ENCODE measurements around the gene PLEKHH2. TPM values are rescaled to one million over a fixed set of nuclear protein-coding genes. Genes with fewer than 3 reads are reported as not detected.
"Not testable (repeated sequence)": the region's sequence is repeated elsewhere in the genome, so short reads cannot be mapped to it uniquely, and the experiment has no call there.

The PLEKHH2 gene
- total RNA-seq: 1 to 10 TPM; 1.2 to 1.9 TPM

- DNase-seq (peak; percentile 94), ATAC-seq (ENCODE audit: low read depth) (peak; percentile 99)
- Mint-ChIP-seq H3K27me3 (peaks cover 45% of the 10 kb centered on the region), H3K4me1 (peaks cover 15% of the 10 kb centered on the region), H3K4me3 (peak within 1 kb of the TSS; percentile 85), H3K9me3 (peaks cover 3% of the 10 kb centered on the region), H3K27ac (peak within 1 kb of the TSS; percentile 76), H3K36me3 (peaks cover 2% of the 10 kb centered on the region)
- POLR2A ChIA-PET: interaction anchor here (0.5 to 1.6 kb wide), 5 partner anchors 9 to 827 kb away, joined by 3 to 6 read pairs (median 3); partner anchors contain the start of gene THADA
These were observed at the start of gene PLEKHH2 for GRCh38 chr2:43637030-43637803. Gene PLEKHH2 (plus strand): TSS chr2:43637260. CDS start chr2:43644674, 7,414 bp downstream.

GRCh38 chr2:43592443-43592842, 44.6 kb upstream of the PLEKHH2 start:
- no peaks in the 10 kb centered on the region for H3K27me3 Mint-ChIP-seq
- POLR2A ChIA-PET: no interaction called here
- H3K9me3 Mint-ChIP-seq: no peaks in the 10 kb centered on the region
- H3K4me3 Mint-ChIP-seq: no peak overlapping the region
- ATAC-seq (ENCODE audit: low read depth) (no peak), DNase-seq (no peak)
- peaks cover 5% of the 10 kb centered on the region for H3K36me3 Mint-ChIP-seq
- H3K27ac Mint-ChIP-seq: no peak overlapping the region
- H3K4me1 Mint-ChIP-seq: peaks cover 12% of the 10 kb centered on the region

- no peak overlapping the region for H3K4me3 Mint-ChIP-seq
- H3K27ac Mint-ChIP-seq: no peak overlapping the region
- peaks cover 15% of the 10 kb centered on the region for H3K4me1 Mint-ChIP-seq
- POLR2A ChIA-PET: no interaction called here
- H3K9me3 Mint-ChIP-seq: no peaks in the 10 kb centered on the region
- no peak for DNase-seq
- ATAC-seq (ENCODE audit: low read depth): no peak
- peaks cover 2% of the 10 kb centered on the region for H3K36me3 Mint-ChIP-seq
- no peaks in the 10 kb centered on the region for H3K27me3 Mint-ChIP-seq
These were observed 43.8 kb upstream of the PLEKHH2 start for GRCh38 chr2:43593254-43593653.

GRCh38 chr2:43594875-43595274, 42.2 kb upstream of the PLEKHH2 start:
- peak overlapping the region; percentile 94 for H3K27ac Mint-ChIP-seq
- peak overlapping the region; percentile 92 for H3K4me3 Mint-ChIP-seq
- peaks cover 15% of the 10 kb centered on the region for H3K4me1 Mint-ChIP-seq
- POLR2A ChIA-PET: no interaction called here
- H3K36me3 Mint-ChIP-seq: peaks cover 2% of the 10 kb centered on the region
- ATAC-seq (ENCODE audit: low read depth): no peak
- DNase-seq: no peak
- H3K9me3 Mint-ChIP-seq: no peaks in the 10 kb centered on the region
- no peaks in the 10 kb centered on the region for H3K27me3 Mint-ChIP-seq

GRCh38 chr2:43595603-43596412, 41.3 kb upstream of the PLEKHH2 start, which contains the start of gene THADA:
Gene THADA (minus strand): TSS chr2:43596038. CDS start chr2:43592392, 3,646 bp downstream.
- peaks cover 15% of the 10 kb centered on the region for H3K4me1 Mint-ChIP-seq
- peak; percentile 93 for DNase-seq
- H3K9me3 Mint-ChIP-seq: no peaks in the 10 kb centered on the region
- peak; percentile 98 for ATAC-seq (ENCODE audit: low read depth)
- H3K4me3 Mint-ChIP-seq: peak within 1 kb of the TSS; percentile 92
- peak within 1 kb of the TSS; percentile 94 for H3K27ac Mint-ChIP-seq
- peaks cover 2% of the 10 kb centered on the region for H3K36me3 Mint-ChIP-seq
- POLR2A ChIA-PET: interaction anchor here (0.6 to 2.6 kb wide), 14 partner anchors 9 to 1014 kb away, joined by 3 to 13 read pairs (median 5); partner anchors contain the start of genes CAMKMT, LRPPRC, PLEKHH2 and PREPL
- H3K27me3 Mint-ChIP-seq: no peaks in the 10 kb centered on the region

GRCh38 chr2:43600596-43600995, 36.5 kb upstream of the PLEKHH2 start:
- not testable (repeated sequence) for H3K4me1 Mint-ChIP-seq

GRCh38 chr2:43604674-43605073, 32.4 kb upstream of the PLEKHH2 start:
- Mint-ChIP-seq H3K36me3 (no peaks in the 10 kb centered on the region), H3K27me3 (no peaks in the 10 kb centered on the region), H3K4me1 (peaks cover 4% of the 10 kb centered on the region), H3K4me3 (no peak overlapping the region), H3K9me3 (no peaks in the 10 kb centered on the region), H3K27ac (no peak overlapping the region)
- ATAC-seq (ENCODE audit: low read depth) (no peak), DNase-seq (no peak)
- POLR2A ChIA-PET: interaction anchor here (1.6 kb wide), 1 partner anchor 9 kb away, joined by 8 read pairs; the partner anchor contains the start of gene THADA

More at GRCh38 chr2:43600596-43600995, 36.5 kb upstream of the PLEKHH2 start:
- H3K4me3 Mint-ChIP-seq; H3K36me3 Mint-ChIP-seq; POLR2A ChIA-PET; H3K9me3 Mint-ChIP-seq; H3K27me3 Mint-ChIP-seq; ATAC-seq (ENCODE audit: low read depth); DNase-seq; H3K27ac Mint-ChIP-seq: not testable (repeated sequence)

- no peak overlapping the region for H3K4me3 Mint-ChIP-seq
- no peak overlapping the region for H3K27ac Mint-ChIP-seq
- no peaks in the 10 kb centered on the region for H3K36me3 Mint-ChIP-seq
- peaks cover 4% of the 10 kb centered on the region for H3K4me1 Mint-ChIP-seq
- H3K27me3 Mint-ChIP-seq: no peaks in the 10 kb centered on the region
- no peak for DNase-seq
- ATAC-seq (ENCODE audit: low read depth): peak; percentile 67
- no peaks in the 10 kb centered on the region for H3K9me3 Mint-ChIP-seq
- POLR2A ChIA-PET: interaction anchor here (1.6 kb wide), 1 partner anchor 9 kb away, joined by 8 read pairs; the partner anchor contains the start of gene THADA
These were observed 31.9 kb upstream of the PLEKHH2 start for GRCh38 chr2:43605079-43605655.

GRCh38 chr2:43605851-43606250, 31.2 kb upstream of the PLEKHH2 start:
- no peak for ATAC-seq (ENCODE audit: low read depth)
- H3K27me3 Mint-ChIP-seq: no peaks in the 10 kb centered on the region
- POLR2A ChIA-PET: no interaction called here

GRCh38 chr2:43609290-43609918, 27.7 kb upstream of the PLEKHH2 start:
- Mint-ChIP-seq H3K27ac (no peak overlapping the region), H3K4me3 (no peak overlapping the region), H3K4me1 (peaks cover 6% of the 10 kb centered on the region), H3K36me3 (no peaks in the 10 kb centered on the region), H3K27me3 (peaks cover 2% of the 10 kb centered on the region), H3K9me3 (no peaks in the 10 kb centered on the region)
- ATAC-seq (ENCODE audit: low read depth): peak; percentile 49
- no peak for DNase-seq
- POLR2A ChIA-PET: interaction anchor here (1.6 kb wide), 1 partner anchor 13 kb away, joined by 5 read pairs; the partner anchor contains the start of gene THADA

More at GRCh38 chr2:43605851-43606250, 31.2 kb upstream of the PLEKHH2 start:
- DNase-seq: no peak
- Mint-ChIP-seq H3K36me3 (no peaks in the 10 kb centered on the region), H3K4me1 (peaks cover 4% of the 10 kb centered on the region), H3K27ac (no peak overlapping the region), H3K9me3 (no peaks in the 10 kb centered on the region), H3K4me3 (no peak overlapping the region)

GRCh38 chr2:43610361-43610760, 26.7 kb upstream of the PLEKHH2 start:
- H3K4me3 Mint-ChIP-seq: no peak overlapping the region
- ATAC-seq (ENCODE audit: low read depth) (no peak), DNase-seq (no peak)
- H3K9me3 Mint-ChIP-seq: no peaks in the 10 kb centered on the region
- peaks cover 2% of the 10 kb centered on the region for H3K27me3 Mint-ChIP-seq
- POLR2A ChIA-PET: interaction anchor here (1.6 kb wide), 1 partner anchor 14 kb away, joined by 5 read pairs; the partner anchor contains the start of gene THADA
- no peak overlapping the region for H3K27ac Mint-ChIP-seq
- H3K36me3 Mint-ChIP-seq: no peaks in the 10 kb centered on the region
- H3K4me1 Mint-ChIP-seq: peaks cover 2% of the 10 kb centered on the region

- Mint-ChIP-seq H3K4me1 (peaks cover 2% of the 10 kb centered on the region), H3K9me3 (no peaks in the 10 kb centered on the region), H3K27me3 (peaks cover 2% of the 10 kb centered on the region), H3K27ac (no peak overlapping the region), H3K4me3 (no peak overlapping the region), H3K36me3 (no peaks in the 10 kb centered on the region)
- DNase-seq: peak; percentile 53
- POLR2A ChIA-PET: no interaction called here
- peak; percentile 91 for ATAC-seq (ENCODE audit: low read depth)
These were observed 24.8 kb upstream of the PLEKHH2 start for GRCh38 chr2:43611987-43612894.
